HG02623 (cell line): Measurements from ENCODE around the gene TNFSF11.
A peak's percentile ranks its signal among the peaks of the same experiment; 100 is the strongest.

ENCODE experiments used
- ATAC-seq: cut with Tn5 transposase; IDR thresholded peaks from one replicate; pipeline ENCODE4 v1.9.1; 2021; ENCODE audit warnings: moderate library complexity; ENCODE audit not compliant: unreplicated experiment

The TNFSF11 gene, protein sequence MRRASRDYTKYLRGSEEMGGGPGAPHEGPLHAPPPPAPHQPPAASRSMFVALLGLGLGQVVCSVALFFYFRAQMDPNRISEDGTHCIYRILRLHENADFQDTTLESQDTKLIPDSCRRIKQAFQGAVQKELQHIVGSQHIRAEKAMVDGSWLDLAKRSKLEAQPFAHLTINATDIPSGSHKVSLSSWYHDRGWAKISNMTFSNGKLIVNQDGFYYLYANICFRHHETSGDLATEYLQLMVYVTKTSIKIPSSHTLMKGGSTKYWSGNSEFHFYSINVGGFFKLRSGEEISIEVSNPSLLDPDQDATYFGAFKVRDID

DNA sequence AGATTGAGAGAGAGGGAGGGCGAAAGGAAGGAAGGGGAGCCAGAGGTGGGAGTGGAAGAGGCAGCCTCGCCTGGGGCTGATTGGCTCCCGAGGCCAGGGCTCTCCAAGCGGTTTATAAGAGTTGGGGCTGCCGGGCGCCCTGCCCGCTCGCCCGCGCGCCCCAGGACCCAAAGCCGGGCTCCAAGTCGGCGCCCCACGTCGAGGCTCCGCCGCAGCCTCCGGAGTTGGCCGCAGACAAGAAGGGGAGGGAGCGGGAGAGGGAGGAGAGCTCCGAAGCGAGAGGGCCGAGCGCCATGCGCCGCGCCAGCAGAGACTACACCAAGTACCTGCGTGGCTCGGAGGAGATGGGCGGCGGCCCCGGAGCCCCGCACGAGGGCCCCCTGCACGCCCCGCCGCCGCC lies at the start of gene TNFSF11:
Gene TNFSF11, plus strand, starts transcription at position 142 of the 400 bp plus-strand sequence. Its CDS starts 152 bp downstream, at position 294.
- peak; percentile 16 for ATAC-seq

DNA sequence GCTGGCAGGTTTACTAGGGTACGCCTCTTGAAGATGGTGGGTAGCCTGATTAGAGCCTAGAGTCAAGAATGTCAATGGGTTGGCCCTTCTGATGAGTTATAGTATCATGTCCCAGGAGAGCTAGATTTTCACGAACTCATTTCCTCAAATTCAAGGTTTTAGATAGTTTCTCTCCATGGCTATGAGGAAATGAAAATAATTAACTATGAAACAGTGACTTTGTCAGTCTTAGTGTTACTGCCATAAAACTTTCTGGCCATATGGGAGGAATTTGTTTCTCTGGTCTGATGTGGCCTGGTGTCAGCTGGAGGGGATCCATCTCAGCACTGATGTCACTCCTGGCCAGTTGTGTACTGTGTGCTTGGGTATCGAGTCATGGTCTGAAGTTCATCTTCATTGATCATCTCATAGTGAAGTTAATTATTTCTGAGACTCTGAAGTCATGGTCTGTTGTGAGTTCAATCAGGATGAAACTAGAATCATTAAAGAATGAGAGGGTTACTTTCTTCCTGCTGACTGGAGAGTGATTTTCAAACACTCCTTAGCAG lies 49.4 kb upstream of the TNFSF11 start:
- ATAC-seq = peak; percentile 60

DNA sequence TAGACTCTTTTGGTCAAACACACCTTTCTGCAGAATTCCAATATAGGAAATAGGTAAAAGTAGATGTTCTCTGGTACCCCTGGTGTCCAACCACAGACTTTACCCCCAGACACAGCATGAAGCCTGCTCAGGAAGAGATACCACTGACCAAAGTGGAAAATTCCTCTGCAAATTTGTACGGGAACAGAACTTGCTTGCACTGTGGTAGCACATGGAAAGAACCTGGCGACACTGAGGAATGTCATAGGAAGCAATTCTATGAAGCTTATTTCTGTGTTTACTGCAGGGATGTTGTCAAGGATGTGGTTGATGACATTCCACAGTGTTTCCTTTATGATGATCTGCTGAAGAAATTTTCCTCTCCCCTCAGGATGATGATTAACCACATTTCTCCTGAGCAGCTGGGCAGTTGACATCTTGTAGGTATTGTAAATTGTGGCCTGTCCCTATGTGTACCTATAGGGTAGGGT lies 48.9 kb upstream of the TNFSF11 start:
- ATAC-seq = no peak

DNA sequence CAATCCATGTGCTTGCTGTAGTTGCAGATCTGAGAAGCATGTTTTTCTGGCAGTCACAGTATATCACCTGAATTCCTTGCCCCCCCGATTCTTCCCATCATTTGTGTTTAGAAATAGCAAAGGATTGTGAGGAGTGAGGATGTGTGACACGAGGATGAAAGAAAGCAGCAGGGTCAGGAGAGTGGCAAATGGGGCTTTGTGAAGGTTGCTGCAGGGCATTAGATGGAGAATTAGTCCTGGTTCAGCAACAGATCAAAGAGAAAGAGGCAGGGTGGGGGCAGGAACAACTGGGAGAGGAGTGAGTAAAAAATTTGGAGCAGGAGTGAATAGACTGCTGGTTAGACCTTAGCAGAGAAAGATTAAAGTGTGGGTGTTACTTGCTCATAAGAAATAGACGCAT lies 47.7 kb upstream of the TNFSF11 start:
- no peak for ATAC-seq

DNA sequence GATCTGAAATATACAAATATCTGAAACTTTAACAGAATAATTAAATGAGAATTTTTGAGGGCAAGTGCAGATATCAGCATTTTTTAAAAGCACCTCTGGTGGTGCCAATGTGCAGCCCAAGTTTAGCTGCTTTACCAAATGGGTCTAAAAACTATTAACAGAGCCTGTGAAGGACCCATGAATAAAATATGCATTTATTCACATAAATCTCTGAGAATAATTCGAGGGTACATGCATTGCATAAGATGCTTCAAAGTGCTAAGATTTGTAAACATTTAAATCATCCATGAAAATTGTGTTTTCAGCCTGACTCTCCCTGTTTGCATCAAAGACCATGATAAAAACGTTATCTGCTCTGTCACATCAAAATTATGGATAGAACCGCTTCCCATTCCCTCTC lies 47.1 kb upstream of the TNFSF11 start:
- no peak for ATAC-seq

DNA sequence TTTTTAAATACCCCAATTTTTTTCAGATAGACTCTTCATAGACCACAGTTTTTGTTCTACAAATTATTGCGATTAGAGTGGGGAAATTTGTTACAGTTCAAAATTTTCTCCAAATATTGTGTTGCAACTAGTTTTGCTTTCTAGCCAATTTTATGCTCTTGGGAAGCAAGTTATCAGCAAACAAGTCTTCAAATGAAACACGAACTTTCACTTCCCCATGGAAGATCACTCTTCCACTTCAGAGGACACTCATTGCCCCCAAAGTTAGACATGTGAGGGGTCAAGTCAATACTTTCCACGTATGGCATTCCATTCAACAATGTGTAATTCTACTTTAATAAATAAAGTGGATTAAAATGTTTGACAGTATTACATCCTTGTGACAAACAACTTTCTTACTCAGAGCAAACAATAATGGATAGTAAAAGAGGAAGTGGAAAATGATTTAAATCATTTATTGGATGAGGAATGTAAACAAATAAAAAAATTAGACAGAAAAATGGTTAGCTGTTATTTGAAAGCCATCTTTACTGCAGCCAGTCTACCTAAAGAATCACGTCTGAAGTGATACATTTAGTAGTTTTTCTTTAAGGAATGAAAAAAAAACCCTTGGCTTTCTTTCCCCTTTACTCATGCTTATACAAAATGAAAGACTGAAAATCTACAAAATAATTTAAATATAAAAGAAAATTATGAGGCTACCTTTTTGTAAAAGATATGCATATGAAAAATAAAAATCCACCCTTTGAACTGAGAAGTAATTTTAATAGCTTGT lies 41.2 kb upstream of the TNFSF11 start:
- ATAC-seq = peak; percentile 61

DNA sequence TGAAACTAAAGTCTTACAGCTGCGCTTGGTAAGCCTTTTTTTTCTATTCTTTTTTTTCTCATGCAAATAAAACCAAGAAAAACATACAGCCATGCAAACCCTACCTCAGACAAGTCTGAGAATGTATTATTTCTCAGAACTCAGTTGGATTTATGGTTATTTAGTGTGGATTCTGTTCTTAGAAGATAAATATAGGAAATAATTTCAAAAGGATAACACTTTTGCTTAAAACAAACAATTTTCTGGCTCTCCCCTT lies 40.7 kb upstream of the TNFSF11 start:
- no peak for ATAC-seq

DNA sequence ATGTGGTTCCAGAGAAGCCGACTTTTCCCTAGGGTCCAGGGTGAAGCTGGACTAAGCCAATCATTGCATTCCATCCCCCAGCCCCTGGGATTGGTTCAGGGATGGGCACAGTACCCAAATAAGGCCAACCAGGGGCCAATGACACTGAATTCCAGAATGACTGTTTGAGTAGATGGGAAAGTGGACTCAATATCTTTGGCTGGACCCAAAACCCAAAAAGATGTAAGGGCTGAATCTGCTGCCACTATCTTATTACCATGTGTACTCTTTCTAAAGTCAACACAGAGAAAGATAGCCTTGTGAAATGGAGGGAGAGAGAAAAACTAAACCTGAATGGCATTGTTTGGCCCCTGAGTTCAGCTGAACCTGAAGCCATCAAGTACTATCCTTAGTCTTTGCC lies 39.2 kb upstream of the TNFSF11 start:
- no peak for ATAC-seq

DNA sequence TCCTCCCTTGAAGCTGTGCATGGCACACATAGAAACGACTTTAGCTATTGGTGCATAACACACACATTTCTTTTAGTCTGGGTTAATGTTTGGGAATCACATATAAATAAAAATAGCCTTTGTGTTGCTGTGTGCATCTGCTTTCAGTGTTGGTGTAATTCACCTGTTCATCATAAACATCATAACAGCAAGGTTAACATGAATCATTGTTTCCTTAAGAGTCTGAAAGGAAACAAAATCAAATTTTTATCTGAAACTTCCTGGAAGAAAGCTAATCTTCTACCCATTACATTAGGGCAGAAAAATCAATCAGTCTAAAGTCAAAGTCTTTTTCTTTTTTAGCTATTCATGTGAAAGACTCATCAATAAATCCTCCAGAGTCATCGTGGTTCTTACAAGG lies 35.0 kb upstream of the TNFSF11 start:
- no peak for ATAC-seq

DNA sequence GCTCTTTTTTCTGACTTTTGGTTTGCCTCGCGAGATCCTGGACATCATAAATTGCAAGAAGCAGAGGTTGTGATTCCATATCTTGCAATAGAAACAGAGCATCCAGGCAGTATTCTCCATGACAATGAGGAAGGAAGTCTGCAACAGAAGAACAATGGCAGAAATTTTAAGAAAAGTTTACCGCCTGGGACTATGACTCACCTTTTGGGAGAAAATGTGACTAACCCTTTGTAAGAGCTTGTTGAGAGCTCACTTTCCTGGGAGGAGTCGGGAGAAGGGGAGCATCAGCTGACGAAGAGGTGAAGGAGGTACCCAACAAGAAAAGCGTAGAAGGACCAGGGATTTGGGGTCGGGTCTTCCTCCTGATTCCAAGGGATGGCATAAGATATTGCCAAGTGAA lies 34.3 kb upstream of the TNFSF11 start:
- ATAC-seq = no peak

DNA sequence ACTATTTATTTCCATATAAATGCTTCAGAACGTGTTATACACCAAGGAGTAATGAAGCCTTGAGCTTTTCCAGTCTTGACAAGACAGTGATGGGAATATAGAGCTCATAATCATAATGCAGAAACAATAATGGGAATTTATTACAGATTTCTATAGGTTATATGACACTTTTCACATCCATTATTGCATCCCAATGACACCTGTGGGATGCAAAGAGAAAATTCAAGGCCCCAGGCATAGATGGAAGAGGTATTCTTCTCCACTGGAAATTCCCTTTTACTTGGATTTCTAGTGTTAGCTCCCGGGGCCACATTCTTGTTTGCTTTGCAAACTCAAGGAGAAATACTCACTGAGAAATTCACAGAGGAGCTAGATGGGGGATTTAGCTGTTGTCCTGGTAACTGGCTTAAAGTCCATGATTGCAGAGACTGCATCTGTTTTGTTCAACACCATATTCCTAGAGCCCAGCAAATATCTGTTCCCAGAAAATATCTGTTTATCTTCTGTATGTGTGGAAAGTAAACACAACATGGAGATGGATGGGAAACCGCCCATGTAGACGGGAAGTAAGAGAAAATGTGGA lies 30.6 kb upstream of the TNFSF11 start:
- no peak for ATAC-seq

DNA sequence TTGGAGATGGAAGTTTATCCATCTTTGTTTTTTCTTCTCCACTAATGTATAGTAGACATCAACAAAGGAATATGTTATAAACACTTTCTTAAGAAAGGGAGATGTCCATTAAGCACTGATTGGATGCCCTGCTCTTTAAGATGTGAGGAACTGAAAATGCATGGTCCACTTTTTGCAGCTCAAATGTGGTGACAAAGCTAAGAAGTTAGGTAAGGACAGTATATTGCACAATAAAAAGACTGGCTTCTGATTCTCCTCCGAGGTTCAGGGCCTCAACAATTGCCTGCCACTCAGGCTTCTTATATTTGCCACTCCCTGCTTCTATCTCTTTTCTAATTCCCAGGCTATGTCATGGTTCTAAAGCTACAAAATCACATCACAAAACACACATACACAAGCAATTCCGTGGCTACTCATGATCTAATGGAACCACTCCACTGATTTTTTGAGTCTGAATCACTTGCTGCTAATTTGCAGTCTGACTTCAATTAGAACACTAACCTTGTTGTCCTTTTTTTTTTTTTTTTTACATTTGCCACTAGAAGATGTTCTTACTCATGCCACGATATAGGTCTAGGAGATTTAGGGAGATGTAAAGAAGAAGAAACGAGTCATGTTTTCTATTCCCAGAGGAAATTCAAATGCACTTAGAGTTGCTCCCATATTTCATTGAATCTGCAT lies 29.6 kb upstream of the TNFSF11 start:
- no peak for ATAC-seq

DNA sequence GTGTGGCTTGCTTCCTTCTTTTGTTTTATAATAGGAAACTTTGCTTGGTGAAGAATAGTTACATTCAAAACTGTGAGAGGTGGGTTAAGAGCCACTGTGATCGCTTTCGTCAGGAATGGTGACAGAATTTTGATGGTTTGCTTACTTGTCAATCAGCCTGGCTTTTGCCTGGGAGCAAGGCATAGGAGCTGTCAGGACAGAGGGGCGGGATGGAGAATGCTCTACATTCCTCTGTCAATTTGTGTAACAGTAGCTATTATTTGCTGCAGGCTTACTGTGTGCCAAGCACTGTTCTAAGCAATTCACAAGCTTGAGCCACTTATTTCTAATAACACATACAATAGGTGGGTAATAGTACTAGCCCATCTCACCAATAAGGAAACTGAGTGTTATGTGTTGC lies 28.1 kb upstream of the TNFSF11 start:
- no peak for ATAC-seq

DNA sequence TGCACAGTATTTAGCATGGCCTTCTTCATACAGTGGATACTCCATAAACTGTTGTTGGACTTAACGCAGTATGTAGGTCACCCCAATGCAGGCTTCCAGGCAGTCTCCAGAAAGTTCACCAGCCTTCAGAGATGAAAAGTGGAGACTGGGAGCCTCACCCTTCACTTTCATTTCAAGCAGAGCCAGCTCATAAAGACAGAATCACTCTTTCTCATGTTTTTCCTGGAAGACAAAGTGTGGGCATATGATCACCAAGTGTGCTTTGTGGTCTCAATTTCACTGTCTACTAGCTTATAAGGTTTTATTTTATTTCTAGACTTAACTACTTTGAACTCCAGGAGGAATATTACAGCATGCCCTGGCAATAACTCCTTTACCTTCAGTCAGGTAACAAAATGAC lies 26.3 kb upstream of the TNFSF11 start:
- no peak for ATAC-seq

DNA sequence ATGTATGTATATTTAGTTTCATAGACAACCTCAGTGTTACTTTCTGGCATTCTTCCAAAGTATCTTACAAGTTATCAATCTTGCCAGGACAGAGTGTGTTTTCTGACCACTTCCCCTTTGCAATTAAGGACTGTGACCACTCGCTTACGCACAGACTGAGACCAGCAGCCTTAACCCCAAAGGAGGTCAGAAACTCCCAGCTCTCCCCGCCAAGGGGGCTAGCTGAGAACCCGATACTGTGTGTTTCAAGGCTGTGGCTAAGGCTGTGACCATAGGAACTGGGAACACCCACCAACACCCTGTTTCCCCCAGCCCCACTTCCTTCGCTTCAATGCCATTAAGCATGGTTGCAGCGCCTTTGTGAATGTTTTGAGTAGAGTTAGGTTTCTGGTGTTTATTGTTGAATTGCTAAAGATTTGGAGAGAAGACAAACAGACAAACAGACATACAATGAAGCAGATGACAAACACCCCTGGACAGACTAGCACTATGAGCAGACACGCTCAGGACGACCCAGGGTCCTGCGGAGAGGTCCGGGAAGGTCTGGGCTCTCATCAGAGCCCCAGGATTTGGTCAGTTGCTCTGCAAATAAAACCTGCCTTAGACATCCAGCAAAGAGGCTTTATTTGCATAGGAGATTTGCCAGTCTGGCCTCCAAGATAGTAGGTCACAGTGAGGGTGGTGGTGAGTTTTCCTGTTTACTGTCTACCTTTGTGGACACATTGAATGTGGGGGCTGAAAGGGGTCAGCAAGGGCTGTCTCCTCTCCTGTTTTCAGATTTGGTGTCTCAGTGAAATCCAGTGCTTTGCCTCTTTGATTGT lies 25.0 kb upstream of the TNFSF11 start:
- ATAC-seq = peak; percentile 87

DNA sequence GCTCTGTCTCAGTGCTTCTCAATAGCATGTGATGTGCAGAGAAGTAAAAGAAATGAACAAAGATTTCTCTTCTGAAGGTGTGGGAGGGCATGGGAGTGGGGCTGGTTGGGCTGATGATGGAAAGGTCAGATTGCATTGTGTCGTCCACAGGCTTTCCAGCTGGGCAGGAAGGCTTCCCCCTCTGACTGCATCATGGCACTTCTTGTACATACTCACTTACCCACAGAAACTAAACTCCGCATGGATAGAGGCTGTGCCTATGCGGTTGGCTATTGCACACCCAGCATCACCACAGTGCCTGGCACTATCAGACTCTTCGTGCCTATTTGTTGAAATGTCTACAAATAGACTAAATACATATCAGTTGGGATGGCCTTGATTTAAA lies 24.4 kb upstream of the TNFSF11 start:
- ATAC-seq = no peak

DNA sequence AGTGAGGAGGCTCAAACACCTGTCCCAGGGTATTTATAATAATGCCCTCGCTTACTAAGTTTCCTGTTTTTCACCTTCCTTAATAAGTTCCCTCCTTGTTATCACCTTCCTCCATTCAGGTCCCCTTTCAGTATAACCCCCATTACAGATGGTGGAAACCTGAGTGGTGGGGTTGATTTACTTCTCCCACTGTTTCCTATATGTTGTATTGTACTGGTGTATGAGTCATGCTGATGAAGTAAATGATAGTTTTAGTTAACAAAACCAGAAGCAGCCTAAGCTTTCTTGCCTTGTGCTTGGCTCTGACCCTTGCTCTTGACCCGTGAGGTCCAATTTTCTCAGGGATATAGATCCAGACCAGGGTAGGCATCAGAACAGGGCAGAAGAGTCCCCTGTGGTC lies 22.3 kb upstream of the TNFSF11 start:
- no peak for ATAC-seq

DNA sequence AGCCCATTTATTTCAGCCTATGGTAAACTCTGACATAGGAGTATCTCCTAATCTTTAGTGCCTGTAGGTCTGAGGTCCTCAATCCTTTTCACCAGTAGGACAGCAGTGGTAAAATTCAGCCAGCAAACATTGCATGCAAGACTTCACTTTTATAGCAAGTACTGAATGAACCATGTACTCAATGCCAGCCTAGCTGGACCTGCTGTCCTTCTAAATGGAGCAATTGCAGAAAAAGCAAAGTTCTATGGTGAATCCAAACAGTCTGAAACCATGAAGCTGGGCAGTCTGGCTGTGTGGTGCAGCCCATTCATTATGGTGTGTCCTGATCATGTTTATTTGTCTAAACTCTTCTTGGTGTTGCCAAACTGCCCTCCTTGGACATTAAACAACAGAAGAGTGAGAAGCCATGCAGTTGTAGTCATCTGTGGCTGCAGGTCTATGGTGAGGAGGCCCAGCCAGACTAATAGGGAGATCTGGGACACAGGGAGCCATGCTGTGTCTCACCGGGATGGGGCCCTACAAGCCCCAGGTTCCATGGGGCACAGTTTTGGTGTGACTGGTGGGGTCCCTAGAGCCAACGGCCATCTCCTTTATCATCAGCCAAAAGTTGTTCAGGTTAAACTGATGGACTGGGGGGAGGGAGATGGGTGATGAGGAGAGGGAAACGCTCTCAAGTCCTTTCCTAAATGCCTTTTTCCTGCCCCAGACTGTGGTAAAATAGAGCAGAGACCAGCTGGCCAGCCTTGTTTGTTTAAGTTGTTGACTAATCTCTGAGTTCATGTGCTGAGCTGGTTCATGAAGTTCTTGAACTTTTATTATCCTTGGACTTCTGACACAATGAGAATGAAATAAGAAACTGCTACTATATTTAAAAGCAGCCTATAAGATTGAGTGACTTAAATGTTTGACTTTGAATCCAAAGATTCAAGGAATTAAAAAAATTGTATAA lies 20.6 kb upstream of the TNFSF11 start:
- no peak for ATAC-seq

DNA sequence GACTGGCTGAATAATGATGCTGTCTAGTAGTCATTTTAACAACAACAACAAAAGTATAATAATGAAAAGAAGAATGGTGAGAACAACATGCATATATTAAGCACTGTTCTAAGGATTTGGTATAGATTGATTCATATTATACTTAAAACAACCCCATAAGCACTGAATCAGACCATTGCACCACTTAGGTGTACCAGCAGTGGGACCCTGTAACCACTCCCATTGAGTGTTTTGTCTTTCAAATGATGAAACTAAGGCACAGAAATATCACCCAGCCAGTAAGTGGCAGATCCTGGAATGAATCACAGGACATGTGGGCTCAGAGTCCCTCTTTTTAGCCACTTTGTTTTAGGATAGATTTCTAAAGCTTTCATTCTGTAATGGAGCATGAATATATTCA lies 14.9 kb upstream of the TNFSF11 start:
- no peak for ATAC-seq
